ENCODE results near the gene NTF3. TPM values are rescaled to one million over a fixed set of nuclear protein-coding genes. Genes with fewer than 3 reads are reported as not detected.

Gene NTF3
- total RNA-seq, 1 experiment from 2014 or later = not detected

- ATAC-seq (no peak), DNase-seq (ENCODE audit: low read depth, low spot score) (no peak)
- CTCF ChIA-PET = no interaction called here
- in situ Hi-C loops (cut with HindIII; ENCODE audit: low pct_unique_long_range_greater_than_20kb, low sequenced_read_pairs) (no loop called here), intact Hi-C loops (cut with micrococcal nuclease; ENCODE audit: unreplicated experiment) (loop anchor here (5.0 kb wide), 1 partner anchor 269 kb away; no protein-coding TSS in a partner anchor)
- POLR2A ChIA-PET = no interaction called here
- no peak for TF ChIP-seq POLR2AphosphoS5 (IDR thresholded peaks at IDR 0.05; ENCODE audit: low read depth, low read length)
- no peak for TF ChIP-seq TCF7L2 (IDR thresholded peaks at IDR 0.05; ENCODE audit: low read depth, low read length)
- TF ChIP-seq CTCF (IDR thresholded peaks at IDR 0.05) = no peak
- no peak for TF ChIP-seq REST (IDR thresholded peaks at IDR 0.05; ENCODE audit: insufficient read depth in 1 of 2, low read depth in 2 of 2, low read length in 1 of 2)
- TF ChIP-seq SIN3A (IDR thresholded peaks at IDR 0.05; ENCODE audit: borderline replicate concordance, insufficient read depth, low read depth, low read length) = no peak
- Histone ChIP-seq H3K4me1 (ENCODE audit: control insufficient read depth, insufficient read depth, low read length) (no peaks in the 10 kb centered on the region), H3K27ac (ENCODE audit: low read length) (no peak overlapping the region), H3K9me3 (ENCODE audit: control insufficient read depth, insufficient read depth, low read depth, low read length) (no peaks in the 10 kb centered on the region), H3K4me3 (ENCODE audit: low read depth in 2 of 2, low read length in 2 of 2) (no peak overlapping the region), H3K36me3 (ENCODE audit: control insufficient read depth, insufficient read depth, low read length) (no peaks in the 10 kb centered on the region), H3K27me3 (ENCODE audit: control insufficient read depth, insufficient read depth, low read length) (no peaks in the 10 kb centered on the region; the same call in 1 of the 2 replicates)
- BruUV-seq (replicated peaks) = no TSS peak
Observed at GRCh38 chr12:5440978-5441377, 9.1 kb downstream of the NTF3 start.

- in situ Hi-C loops (cut with HindIII; ENCODE audit: low pct_unique_long_range_greater_than_20kb, low sequenced_read_pairs) = no loop called here
- Histone ChIP-seq H3K27me3 (ENCODE audit: control insufficient read depth, insufficient read depth, low read length) (no peaks in the 10 kb centered on the region; the same call in 1 of the 2 replicates), H3K4me3 (ENCODE audit: low read depth in 2 of 2, low read length in 2 of 2) (no peak overlapping the region), H3K36me3 (ENCODE audit: control insufficient read depth, insufficient read depth, low read length) (no peaks in the 10 kb centered on the region), H3K27ac (ENCODE audit: low read length) (no peak overlapping the region), H3K9me3 (ENCODE audit: control insufficient read depth, insufficient read depth, low read depth, low read length) (no peaks in the 10 kb centered on the region), H3K4me1 (ENCODE audit: control insufficient read depth, insufficient read depth, low read length) (no peaks in the 10 kb centered on the region)
- intact Hi-C loops (cut with micrococcal nuclease; ENCODE audit: unreplicated experiment) = loop anchor here (5.0 kb wide), 1 partner anchor 269 kb away; no protein-coding TSS in a partner anchor
- CTCF ChIA-PET = no interaction called here
- TF ChIP-seq REST (IDR thresholded peaks at IDR 0.05; ENCODE audit: insufficient read depth in 1 of 2, low read depth in 2 of 2, low read length in 1 of 2) (no peak), CTCF (IDR thresholded peaks at IDR 0.05) (no peak), SIN3A (IDR thresholded peaks at IDR 0.05; ENCODE audit: borderline replicate concordance, insufficient read depth, low read depth, low read length) (no peak), POLR2AphosphoS5 (IDR thresholded peaks at IDR 0.05; ENCODE audit: low read depth, low read length) (no peak), TCF7L2 (IDR thresholded peaks at IDR 0.05; ENCODE audit: low read depth, low read length) (no peak)
- DNase-seq (ENCODE audit: low read depth, low spot score) (no peak), ATAC-seq (no peak)
- BruUV-seq (replicated peaks) = no TSS peak
- POLR2A ChIA-PET = no interaction called here
Observed at GRCh38 chr12:5441497-5442236, 9.8 kb downstream of the NTF3 start.

All from Panc1 (cell line).